ENCODE data around the gene DLG5.
"Not testable (repeated sequence)": the region's sequence is repeated elsewhere in the genome, so short reads cannot be mapped to it uniquely, and the experiment has no call there.

DLG5 gene

GRCh38 chr10:77789861-77790260, 136.7 kb downstream of the DLG5 start:
- no peak for DNase-seq

DNA sequence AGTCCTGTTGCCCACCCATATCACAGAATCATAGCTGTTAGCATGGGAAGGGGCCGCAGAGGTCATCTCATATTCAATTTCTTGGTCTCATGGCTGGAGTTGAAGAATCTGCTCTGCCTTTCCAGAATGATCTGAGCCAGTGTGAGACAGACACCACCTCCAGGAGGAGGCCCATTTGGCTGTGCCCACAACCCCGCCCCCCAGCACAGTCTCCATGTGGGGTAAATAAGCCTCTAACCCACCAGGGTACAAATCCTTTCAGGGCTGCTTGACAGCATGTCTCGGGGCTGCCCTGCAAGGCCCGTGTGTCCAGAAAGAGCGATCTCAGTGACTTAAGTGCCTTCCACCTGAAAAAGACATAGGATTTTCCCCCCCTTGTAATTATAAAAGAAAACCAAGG, 137.5 kb downstream of the DLG5 start:
- DNase-seq, result no peak

- no peak for DNase-seq
These were observed 138.0 kb downstream of the DLG5 start for GRCh38 chr10:77788496-77789010.

- no peak for DNase-seq
These were observed 139.1 kb downstream of the DLG5 start for GRCh38 chr10:77787440-77787839.

DNA sequence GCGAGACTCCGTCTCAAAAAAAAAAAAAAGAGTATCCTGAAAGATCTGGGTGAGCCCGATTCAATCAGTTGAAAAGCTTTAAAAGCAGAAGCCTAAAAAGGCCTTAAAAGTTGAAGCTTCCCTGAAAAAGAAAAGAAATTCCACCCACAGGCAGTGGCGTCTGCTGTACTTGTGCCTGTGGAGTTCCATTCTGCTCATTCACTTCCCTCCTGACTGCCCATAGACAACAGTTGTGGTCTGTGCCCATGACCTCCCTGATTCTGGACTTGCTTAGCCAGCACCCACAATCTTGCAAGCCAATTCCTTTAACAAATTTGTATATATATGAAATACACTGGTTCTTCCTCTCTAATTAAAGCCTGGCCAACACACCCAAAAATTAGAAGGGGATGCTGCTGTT, 141.7 kb downstream of the DLG5 start:
- DNase-seq, result no peak

GRCh38 chr10:77782328-77783061, 144.1 kb downstream of the DLG5 start:
- DNase-seq, result no peak

DNA sequence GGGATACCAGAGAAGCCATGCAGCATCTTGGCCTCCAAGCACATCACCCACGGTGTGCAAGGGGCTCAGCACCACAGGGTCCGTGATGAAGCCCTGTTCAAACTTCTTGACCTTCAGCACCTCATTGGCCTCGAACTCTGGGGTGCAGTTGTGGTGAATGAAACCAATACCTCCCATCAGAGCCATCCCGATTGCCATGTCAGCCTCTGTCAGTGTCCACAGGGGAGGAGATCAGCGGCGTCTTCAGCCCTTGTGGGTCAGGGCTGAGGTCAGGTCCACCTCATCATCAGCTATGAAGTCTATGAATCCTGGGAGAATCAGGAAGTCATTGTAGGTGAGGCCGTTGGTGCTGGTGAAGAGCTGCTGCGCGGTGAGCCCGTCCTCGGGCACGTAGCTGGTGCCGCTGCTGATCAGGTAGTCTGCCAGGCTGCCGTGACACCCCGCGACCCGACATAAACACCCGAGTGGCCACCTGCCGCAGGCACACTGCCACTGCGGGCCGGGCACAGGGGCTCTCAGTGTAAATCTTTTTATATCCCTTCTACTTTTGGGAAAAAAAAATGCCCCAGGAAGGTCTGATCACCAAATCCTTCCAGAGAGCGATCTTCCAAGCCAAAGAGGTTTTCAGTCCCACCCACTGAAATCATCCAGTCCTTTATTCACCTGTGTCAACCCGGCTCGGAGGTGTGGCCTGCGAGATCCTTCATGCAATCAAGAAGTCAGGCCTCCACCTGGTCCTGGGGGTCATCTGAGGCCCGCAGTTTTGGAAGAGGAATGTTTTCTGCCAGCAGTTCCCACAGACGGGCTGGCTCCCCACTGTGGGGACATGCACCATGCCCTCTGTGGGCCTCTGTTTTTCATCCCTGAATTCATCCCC, 144.9 kb downstream of the DLG5 start:
- DNase-seq, result no peak

GRCh38 chr10:77780180-77780579, 146.4 kb downstream of the DLG5 start:
- no peak for DNase-seq

DNA sequence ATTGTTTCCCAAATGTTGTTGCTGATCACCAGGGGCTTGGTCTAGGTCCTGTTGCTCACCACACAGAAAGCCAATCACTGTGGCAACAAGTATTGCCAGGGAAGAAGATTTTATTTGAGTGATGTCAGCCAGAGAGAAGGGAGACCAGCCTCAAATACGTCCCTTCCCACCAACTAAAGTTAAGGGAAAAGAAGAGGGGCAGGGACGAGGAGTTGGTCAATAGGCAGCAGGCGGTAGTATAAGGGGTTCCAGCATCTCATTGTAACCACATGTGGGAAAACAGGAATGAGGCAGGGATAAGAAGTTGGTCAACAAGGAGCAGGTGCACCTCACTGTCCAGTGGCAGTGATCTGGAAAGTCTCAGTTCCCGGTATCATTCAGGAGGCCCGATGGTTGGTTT, 150.1 kb downstream of the DLG5 start:
- DNase-seq, result no peak

GRCh38 chr10:77774940-77775391, 151.6 kb downstream of the DLG5 start:
- no peak for DNase-seq

GRCh38 chr10:77773631-77774426, 152.7 kb downstream of the DLG5 start:
- no peak for DNase-seq

- DNase-seq, result not testable (repeated sequence)
These were observed 153.5 kb downstream of the DLG5 start for GRCh38 chr10:77772852-77773600.

DNA sequence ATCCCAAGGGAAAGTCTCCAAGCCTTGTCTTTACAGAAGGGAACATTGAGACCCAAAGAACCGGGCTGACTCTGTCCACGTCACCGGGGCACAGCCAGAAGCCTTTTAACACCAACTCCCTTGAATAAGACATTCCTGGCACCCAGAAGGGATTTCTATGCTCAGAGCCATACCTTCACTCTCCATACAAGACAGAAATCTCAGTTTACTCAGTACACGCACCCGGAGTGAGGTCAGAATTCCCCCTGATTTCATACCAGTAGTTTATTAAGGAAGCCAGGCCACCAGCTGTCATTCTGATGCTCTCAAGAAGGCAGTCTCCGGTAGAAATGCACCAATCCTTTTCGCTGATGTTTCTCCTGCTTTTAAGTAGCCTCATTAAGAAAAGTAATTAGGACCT, 154.7 kb downstream of the DLG5 start:
- no peak for DNase-seq

DNA sequence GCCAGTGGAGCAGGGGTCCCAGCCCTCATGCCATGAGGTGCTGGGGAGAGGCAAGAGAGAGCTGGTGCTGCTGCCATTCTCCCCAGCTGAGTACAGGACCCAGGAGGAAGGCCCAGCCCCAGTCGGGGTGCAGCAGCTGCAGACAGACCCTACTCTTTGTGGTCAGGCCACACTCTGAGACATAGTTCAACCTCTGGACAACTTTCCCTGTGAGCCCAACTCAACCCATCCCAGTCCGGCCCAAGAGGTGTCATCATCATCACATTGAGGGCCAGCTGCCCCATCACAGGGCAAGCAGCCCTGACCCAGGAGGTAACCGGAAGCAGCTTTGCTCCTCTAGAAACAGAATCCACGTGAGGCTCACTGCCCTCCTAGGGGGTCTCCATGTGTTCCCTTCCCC, 155.1 kb downstream of the DLG5 start:
- no peak for DNase-seq

DNA sequence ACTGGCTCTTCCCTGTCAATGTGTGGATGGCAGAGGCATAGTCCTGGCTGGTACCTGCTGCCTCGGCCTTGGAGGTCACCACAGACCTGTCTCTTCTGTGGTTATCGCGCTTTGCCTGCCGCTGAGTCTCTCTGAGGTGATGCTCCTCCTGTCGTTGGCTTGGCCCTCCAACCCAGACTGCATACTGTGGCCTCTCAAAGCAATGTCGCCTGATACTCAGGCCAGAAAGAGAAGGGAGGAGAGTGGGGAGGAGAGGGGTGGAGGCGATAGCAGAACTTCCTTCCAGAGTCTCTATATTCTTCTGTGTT, 155.7 kb downstream of the DLG5 start:
- no peak for DNase-seq

GRCh38 chr10:77770081-77770867, 156.3 kb downstream of the DLG5 start:
- DNase-seq, result no peak

- DNase-seq, result no peak
These were observed 158.5 kb downstream of the DLG5 start for GRCh38 chr10:77768039-77768438.

DNA sequence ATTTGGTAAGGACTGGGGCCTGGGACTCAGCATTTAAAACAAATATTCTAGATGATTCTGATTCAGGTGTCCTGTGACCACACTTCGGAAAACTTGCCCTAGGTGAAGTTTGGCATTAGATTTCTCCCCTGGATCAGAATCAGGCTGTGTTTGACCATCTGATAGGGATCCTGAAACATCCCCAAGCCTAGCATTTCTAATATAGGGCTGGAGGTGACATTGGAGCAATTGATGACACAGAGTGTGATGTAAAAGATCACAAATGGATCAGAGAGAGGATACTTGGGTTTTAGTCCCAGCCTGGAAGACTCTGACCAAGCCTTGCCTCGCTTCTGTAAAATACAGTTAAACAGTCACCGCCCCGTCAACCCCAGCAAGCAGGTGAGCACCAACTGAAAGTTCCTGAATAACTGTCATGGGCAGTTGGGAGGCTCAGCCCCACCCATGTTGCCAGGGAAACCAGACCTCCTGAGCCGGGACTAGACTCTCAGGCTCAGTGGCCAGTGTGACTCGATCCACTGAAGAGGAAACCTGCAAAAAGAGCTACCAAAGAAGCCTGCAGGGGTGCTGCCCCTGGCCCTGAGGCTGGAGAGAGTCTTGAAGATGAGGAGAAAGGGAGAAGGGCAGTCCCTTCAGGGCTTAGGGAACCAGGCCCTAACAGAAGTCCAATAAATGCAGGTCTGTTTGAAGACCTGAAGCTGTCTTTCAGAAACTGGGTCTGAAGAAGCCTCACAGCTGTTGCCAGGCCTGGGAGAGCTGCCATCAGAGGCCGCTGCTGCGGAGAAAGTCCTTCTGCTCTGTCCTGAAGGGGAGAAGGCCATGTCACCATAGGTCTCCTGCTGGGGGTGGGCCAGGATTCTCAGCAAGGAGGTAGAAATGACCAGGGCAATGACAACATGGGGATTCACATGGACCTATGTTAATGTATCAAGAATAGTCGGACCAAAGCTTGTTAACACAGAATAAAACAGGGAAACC, 162.8 kb downstream of the DLG5 start:
- no peak for DNase-seq

GRCh38 chr10:77758406-77758805, 168.1 kb downstream of the DLG5 start:
- not testable (repeated sequence) for DNase-seq

Measured in activated CD4-positive, CD25-positive, alpha-beta regulatory T cell treated with anti-CD3 and anti-CD28 coated beads, Interleukin-2, amount 50 U/mL, for 72 hours (primary cell).